HCT116 (cell line): ENCODE measurements around the gene CTBP2. TPM values are rescaled to one million over a fixed set of nuclear protein-coding genes. Genes with fewer than 3 reads are reported as not detected.

Experiments used
- ATF3 ChIP-seq: IDR thresholded peaks from 2 replicates; pipeline ENCODE4 v1.6.1; 2012
- CBX3 ChIP-seq: IDR thresholded peaks from 2 replicates; pipeline ENCODE4 v1.6.1; 2012; ENCODE audit warnings: low read depth
- CEBPB ChIP-seq: IDR thresholded peaks from 2 replicates; pipeline ENCODE4 v1.6.1; 2012; ENCODE audit warnings: low read depth
- EGR1 ChIP-seq: IDR thresholded peaks from 2 replicates; pipeline ENCODE4 v1.6.1; 2012; ENCODE audit warnings: low read depth
- ELF1 ChIP-seq: IDR thresholded peaks from 2 replicates; pipeline ENCODE4 v1.6.1; 2012; ENCODE audit warnings: low read depth, borderline replicate concordance
- FOSL1 ChIP-seq: IDR thresholded peaks from 2 replicates; pipeline ENCODE4 v1.6.1; 2012; ENCODE audit warnings: low read depth
- JUND ChIP-seq: IDR thresholded peaks from 2 replicates; pipeline ENCODE4 v1.6.1; 2012
- POLR2A ChIP-seq: IDR thresholded peaks from 2 replicates; pipeline ENCODE4 v1.7.0; 2011; ENCODE audit warnings: borderline replicate concordance; ENCODE audit not compliant: insufficient read depth, insufficient read length; ENCODE audit errors: extremely low read depth
- TCF7L2 ChIP-seq: IDR thresholded peaks from 2 replicates; pipeline ENCODE4 v1.7.0; 2011; ENCODE audit warnings: borderline replicate concordance, inconsistent platforms; ENCODE audit not compliant: insufficient read depth, insufficient read length; ENCODE audit errors: extremely low read depth
- YY1 ChIP-seq: IDR thresholded peaks from 2 replicates; pipeline ENCODE4 v1.6.1; 2011; ENCODE audit warnings: low read length, low read depth, moderate library complexity, mild to moderate bottlenecking; ENCODE audit not compliant: insufficient replicate concordance; ENCODE audit errors: extremely low read depth
- ZNF274 ChIP-seq: fragments of 200-500 bp; sonication (Bioruptor generic); IDR thresholded peaks from 2 replicates; pipeline ENCODE4 v1.6.1; 2014; ENCODE audit warnings: mild to moderate bottlenecking, low read depth, low read length, inconsistent platforms
- total RNA-seq: library from RNA; stranded (reverse); gene quantifications from one replicate; pipeline ENCODE4 v1.2.1, GENCODE V29; 2021; ENCODE audit not compliant: unreplicated experiment
- TF ChIP-seq, protein P1 (sequence below): IDR thresholded peaks from 2 replicates; pipeline ENCODE4 v1.6.1; 2012
- TF ChIP-seq, protein P2 (sequence below), 3 experiments: fragments of 200-600 bp in 1 of 3; sonication (generic) in 1 of 3; IDR thresholded peaks in 2 of 3; conservative IDR thresholded peaks in 1 of 3; 2 replicates each; pipeline ENCODE4 v1.5.1; 2012 to 2017; ENCODE audit warnings: low read depth in 2 of 3, low read length in 2 of 3, antibody characterized with exemption in 1 of 3, borderline replicate concordance in 1 of 3, control low read depth in 1 of 3, mild to moderate bottlenecking in 1 of 3, mixed read lengths in 1 of 3, mixed run types in 1 of 3, moderate library complexity in 1 of 3; ENCODE audit not compliant: insufficient read depth in 1 of 3

Gene CTBP2
- total RNA-seq, 1 experiment from 2014 or later, result 144 TPM

DNA sequence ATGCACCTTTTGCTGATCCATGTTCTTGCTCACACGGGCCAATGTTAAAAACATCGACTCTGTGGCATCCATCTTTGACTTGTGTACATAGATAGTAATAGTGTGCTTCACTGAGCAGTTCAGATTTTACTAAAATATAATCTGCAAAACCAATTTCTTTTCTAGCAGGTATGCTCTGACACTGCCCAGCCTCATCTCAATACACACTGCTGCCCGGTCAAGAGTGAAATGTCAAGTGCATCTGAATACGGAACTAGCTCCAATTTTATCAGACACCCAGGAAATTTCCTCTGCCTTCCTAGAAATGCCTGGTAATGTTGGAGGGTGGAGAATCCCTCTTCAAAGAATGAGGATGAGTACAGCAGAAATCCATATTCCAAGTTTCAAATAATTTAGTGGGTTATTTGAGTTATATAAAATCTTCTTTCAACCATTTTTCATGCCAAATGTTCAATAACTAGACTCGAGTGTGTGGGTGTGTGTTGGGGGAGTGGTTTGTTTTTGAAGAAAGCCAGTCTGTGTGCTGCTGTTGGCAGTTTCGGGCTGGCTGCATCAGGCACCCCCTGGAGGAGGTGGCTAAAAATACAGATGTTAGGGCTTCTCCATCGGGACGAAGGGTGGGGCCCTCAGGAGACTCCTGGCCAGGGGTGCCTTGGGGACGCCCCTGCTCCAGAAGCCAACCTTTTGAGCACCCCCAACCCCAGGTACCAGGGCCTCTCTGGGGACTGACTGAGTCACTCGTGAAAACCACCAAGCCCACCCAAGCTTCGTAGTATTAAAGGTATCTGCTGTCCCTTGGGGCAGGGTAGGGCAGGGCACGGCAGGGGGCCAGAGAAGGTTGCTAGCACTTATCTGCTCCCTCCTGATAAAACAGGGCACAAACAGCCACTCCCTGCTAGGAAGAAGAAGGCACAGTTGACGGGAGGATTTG is 15.4 kb downstream of the CTBP2 start (continued):
- TF ChIP-seq ELF1, result no peak
- TF ChIP-seq, protein P1, sequence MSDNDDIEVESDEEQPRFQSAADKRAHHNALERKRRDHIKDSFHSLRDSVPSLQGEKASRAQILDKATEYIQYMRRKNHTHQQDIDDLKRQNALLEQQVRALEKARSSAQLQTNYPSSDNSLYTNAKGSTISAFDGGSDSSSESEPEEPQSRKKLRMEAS, result no peak; the same call in 1 of the 2 replicates
- TF ChIP-seq FOSL1, result no peak
- TF ChIP-seq ATF3, result no peak
- TF ChIP-seq TCF7L2, result peak; percentile 8
- TF ChIP-seq ZNF274, result no peak
- TF ChIP-seq POLR2A, result no peak
- TF ChIP-seq CEBPB, result no peak
- TF ChIP-seq JUND, result no peak
- TF ChIP-seq CBX3, result no peak
- TF ChIP-seq YY1, result no peak
- TF ChIP-seq, protein P2, sequence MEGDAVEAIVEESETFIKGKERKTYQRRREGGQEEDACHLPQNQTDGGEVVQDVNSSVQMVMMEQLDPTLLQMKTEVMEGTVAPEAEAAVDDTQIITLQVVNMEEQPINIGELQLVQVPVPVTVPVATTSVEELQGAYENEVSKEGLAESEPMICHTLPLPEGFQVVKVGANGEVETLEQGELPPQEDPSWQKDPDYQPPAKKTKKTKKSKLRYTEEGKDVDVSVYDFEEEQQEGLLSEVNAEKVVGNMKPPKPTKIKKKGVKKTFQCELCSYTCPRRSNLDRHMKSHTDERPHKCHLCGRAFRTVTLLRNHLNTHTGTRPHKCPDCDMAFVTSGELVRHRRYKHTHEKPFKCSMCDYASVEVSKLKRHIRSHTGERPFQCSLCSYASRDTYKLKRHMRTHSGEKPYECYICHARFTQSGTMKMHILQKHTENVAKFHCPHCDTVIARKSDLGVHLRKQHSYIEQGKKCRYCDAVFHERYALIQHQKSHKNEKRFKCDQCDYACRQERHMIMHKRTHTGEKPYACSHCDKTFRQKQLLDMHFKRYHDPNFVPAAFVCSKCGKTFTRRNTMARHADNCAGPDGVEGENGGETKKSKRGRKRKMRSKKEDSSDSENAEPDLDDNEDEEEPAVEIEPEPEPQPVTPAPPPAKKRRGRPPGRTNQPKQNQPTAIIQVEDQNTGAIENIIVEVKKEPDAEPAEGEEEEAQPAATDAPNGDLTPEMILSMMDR (IDR thresholded peaks at IDR 0.05 in 2 of 3, conservative IDR thresholded peaks at IDR 0.05 in 1 of 3; ENCODE audit: borderline replicate concordance in 1 of 3, insufficient read depth in 1 of 3, low read depth in 2 of 3, low read length in 2 of 3), result peak; percentile 73 to 78 (median 76); a peak in 5 of 6 replicates
- TF ChIP-seq EGR1, result peak; percentile 89
